Mucosa of rectum (tissue), 2 donors: ENCODE data around the gene CNTNAP5.

Experiments used
- H3K27ac ChIP-seq, 2 donors: one replicate each; pipeline ENCODE4 v1.7.0; 2013; ENCODE audit warnings: inconsistent platforms in 2 of 2, low read depth in 2 of 2, low read length in 2 of 2
- H3K27me3 ChIP-seq, 2 donors: one replicate each; pipeline ENCODE4 v1.7.0; 2013; ENCODE audit warnings: low read length in 2 of 2; ENCODE audit not compliant: control insufficient read depth in 2 of 2, insufficient read depth in 2 of 2
- H3K36me3 ChIP-seq, 2 donors: one replicate each; pipeline ENCODE4 v1.7.0; 2013; ENCODE audit warnings: low read length in 2 of 2; ENCODE audit not compliant: control insufficient read depth in 2 of 2, insufficient read depth in 2 of 2
- H3K4me1 ChIP-seq, 2 donors: one replicate each; pipeline ENCODE4 v1.7.0; 2013; ENCODE audit warnings: low read length in 2 of 2, mild to moderate bottlenecking in 1 of 2; ENCODE audit not compliant: control insufficient read depth in 2 of 2, insufficient read depth in 2 of 2
- H3K4me3 ChIP-seq, 2 donors: one replicate each; pipeline ENCODE4 v1.7.0; 2013; ENCODE audit warnings: low read length in 2 of 2
- H3K9ac ChIP-seq, 2 donors: one replicate each; pipeline ENCODE4 v1.7.0; 2013; ENCODE audit warnings: low read length in 2 of 2, low read depth in 1 of 2, mild to moderate bottlenecking in 1 of 2
- H3K9me3 ChIP-seq, 2 donors: one replicate each; pipeline ENCODE4 v1.7.0; 2013; ENCODE audit warnings: low read length in 2 of 2; ENCODE audit not compliant: control insufficient read depth in 2 of 2
- donor health status: healthy.
- donor health status: Normal muscosa, but diverticular disease.

CNTNAP5 gene

DNA sequence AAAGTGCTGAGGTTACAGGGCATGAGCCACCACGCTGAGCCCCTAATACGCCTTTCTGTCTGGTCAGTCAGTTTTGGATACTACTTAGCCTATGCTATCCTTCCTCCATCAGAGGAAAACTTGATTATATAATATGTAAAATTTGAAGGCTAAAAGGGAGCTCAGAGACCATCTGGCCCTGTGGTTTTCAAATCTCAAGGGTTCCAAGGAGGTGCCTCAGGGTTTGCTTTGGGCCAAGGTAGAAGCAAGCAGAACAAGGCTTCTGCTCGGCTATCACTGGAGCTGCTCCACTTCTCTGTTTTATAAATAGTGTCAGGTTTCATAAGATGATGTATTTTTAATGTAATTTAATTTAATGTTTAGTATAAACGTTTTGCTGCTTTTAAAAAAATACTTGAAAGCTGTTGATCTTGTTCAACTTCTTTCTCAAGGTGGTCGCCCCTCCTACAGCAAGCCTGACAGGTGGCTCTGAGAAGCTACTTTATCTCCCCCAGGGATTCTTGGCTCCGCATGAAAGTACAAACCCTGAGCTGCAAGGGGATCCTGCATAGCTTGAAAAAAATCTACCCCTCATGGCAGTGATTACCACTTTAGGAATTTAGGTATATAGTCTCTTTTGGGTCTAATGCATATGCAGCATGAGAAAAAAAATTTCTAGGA lies 290.3 kb downstream of the CNTNAP5 start:
- Histone ChIP-seq H3K27me3 (no peaks in the 10 kb centered on the region), H3K9me3 (no peaks in the 10 kb centered on the region), H3K4me1 (no peaks in the 10 kb centered on the region), H3K36me3 (no peaks in the 10 kb centered on the region), H3K9ac (no peak overlapping the region), H3K27ac (no peak overlapping the region), H3K4me3 (no peak overlapping the region)

DNA sequence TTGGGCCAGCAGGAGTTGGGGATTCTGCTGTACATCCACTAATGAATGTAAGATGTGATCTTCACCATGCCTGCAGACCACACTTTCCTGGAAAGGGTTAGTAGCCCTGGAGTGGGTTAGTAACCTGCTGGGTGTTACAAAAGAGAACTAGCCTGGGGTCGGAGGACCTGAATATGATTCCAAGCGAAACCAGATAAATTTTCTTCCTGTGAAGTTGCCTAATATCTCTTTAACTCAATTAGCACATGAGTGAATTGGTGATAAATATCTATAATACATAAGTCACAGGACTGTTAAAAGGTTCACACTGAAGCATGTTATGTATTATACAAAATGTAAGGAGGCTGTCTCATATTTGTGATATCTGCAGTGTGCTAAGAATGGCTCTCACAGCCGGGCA lies 291.0 kb downstream of the CNTNAP5 start:
- H3K4me3 ChIP-seq = no peak overlapping the region
- no peaks in the 10 kb centered on the region for H3K9me3 ChIP-seq
- no peaks in the 10 kb centered on the region for H3K27me3 ChIP-seq
- no peaks in the 10 kb centered on the region for H3K36me3 ChIP-seq
- no peak overlapping the region for H3K9ac ChIP-seq
- no peaks in the 10 kb centered on the region for H3K4me1 ChIP-seq
- H3K27ac ChIP-seq = no peak overlapping the region

DNA sequence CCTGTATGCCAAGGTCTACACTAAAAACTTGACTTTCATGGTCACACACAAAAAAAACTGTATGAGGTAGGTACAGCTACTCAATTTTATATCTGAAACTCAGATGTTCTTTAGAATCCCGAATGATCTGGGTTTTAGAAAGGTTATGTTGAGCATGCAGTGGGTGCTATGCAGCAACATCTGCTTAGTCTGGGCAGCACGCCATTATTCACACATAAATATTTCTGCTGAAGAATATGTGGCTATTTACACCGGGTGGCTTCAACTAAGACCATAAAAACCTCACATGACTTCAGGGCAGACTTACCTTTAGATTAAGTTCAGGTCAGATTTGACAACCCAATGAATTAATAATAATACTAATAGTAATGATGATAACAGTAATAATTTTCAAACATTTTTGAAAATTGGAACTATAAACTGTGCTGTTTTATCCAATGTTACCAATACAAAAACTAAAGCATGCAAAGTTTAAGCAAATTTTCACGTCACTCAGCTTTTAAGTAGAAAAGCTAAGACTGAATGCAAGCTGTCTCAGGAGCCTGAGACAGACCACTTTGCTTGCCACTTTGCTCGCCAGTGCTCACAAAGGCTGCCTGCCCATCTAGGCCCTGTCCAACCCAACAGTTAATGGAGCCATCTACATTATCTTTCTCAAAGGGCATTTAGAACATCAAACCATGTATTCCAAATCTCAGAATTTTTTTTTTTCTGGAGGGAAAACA lies 292.0 kb downstream of the CNTNAP5 start:
- no peaks in the 10 kb centered on the region for H3K36me3 ChIP-seq
- no peaks in the 10 kb centered on the region for H3K27me3 ChIP-seq
- no peaks in the 10 kb centered on the region for H3K4me1 ChIP-seq
- H3K9me3 ChIP-seq = no peaks in the 10 kb centered on the region
- no peak overlapping the region for H3K4me3 ChIP-seq
- H3K9ac ChIP-seq = no peak overlapping the region
- H3K27ac ChIP-seq = no peak overlapping the region

DNA sequence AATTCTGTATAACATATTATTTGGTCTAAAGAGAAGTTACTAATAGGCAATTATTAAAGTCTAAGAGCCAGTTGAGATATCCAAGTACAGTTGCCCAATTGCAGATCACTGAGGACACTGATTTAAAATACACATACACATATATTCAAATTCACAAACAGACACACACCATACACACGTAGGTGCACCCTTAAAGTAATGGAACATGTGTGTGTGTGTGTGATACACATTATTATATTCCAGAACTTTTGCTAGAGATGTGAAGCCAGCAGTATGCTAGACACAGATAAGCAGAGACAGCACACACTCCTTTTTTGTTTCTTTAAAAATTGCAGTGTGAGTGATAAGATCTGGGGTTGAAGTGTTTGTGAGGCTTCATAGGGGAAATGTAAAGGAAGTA lies 292.5 kb downstream of the CNTNAP5 start:
- Histone ChIP-seq H3K4me3 (no peak overlapping the region), H3K27ac (no peak overlapping the region), H3K27me3 (no peaks in the 10 kb centered on the region), H3K9me3 (no peaks in the 10 kb centered on the region), H3K9ac (no peak overlapping the region), H3K36me3 (no peaks in the 10 kb centered on the region), H3K4me1 (no peaks in the 10 kb centered on the region)

DNA sequence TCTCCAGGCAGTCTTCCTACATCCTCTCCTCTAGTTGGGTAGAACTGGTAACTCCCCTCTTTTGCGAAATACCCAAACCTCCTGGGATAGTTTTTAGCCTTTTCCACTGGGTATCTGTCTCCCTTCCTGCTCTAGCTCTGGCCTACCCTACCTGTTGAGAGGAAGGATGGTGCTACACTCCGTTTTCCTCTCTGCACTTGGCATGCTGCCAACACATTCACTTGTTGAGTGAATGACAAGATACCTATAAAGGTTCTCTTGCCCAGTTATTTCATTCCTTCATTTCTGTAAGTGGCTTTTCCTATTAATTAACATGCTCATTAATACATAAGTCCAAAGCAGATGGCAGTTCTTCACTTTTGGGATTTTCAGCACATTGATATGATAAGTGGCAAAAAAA lies 293.8 kb downstream of the CNTNAP5 start:
- Histone ChIP-seq H3K9me3 (no peaks in the 10 kb centered on the region), H3K4me3 (no peak overlapping the region), H3K36me3 (no peaks in the 10 kb centered on the region), H3K27ac (no peak overlapping the region), H3K4me1 (no peaks in the 10 kb centered on the region), H3K9ac (no peak overlapping the region), H3K27me3 (no peaks in the 10 kb centered on the region)

DNA sequence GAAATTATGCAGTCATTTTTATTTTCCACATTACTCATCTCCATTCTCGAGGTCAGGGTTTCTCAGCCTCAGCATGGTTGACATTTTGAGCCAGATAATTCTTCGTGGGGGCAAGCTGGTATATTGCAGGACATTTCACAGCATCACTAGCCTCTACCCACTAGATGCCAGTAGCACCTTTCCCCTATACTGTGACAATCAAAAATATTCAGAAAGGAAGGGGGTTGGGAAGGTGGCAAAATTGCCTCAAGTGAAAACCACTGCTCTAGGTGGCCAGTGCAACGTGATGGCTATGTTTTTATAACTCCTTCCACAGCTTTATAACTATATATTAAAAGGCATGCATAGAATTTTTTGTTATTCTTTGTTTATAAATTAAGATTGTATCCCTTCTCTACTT lies 294.5 kb downstream of the CNTNAP5 start:
- H3K36me3 ChIP-seq = no peaks in the 10 kb centered on the region
- H3K9me3 ChIP-seq = no peaks in the 10 kb centered on the region
- H3K9ac ChIP-seq = no peak overlapping the region
- no peaks in the 10 kb centered on the region for H3K27me3 ChIP-seq
- H3K4me1 ChIP-seq = no peaks in the 10 kb centered on the region
- no peak overlapping the region for H3K27ac ChIP-seq
- no peak overlapping the region for H3K4me3 ChIP-seq

DNA sequence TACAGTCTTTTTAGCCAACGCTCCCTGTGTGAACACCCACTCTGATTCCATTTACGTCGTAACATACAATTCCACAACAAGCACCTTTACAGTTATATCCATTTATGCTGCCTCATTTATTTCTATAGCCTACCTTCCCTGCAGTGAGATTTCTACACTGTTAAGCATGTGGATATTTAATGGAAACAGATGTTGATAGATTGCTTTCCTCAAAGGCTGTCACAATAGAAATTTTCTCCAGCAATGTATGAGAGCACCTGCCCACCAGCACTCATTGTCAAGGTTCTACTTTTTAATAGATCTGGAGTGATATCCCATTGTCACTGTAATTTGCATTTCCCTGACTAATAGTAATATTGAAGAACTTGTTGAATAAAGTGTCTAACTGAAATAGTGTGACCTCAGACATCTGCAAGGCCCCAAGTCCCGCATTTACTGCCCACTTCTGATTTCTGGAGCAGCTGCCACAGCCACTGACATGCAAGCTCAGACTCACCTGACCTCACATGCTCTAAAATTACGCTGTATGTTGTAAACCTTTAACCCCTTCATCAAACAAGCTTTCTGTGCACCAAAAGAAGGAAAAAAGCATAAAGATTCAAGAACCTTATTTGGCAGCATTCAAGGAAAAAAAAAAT lies 295.1 kb downstream of the CNTNAP5 start:
- H3K36me3 ChIP-seq = no peaks in the 10 kb centered on the region
- H3K27ac ChIP-seq = no peak overlapping the region

DNA sequence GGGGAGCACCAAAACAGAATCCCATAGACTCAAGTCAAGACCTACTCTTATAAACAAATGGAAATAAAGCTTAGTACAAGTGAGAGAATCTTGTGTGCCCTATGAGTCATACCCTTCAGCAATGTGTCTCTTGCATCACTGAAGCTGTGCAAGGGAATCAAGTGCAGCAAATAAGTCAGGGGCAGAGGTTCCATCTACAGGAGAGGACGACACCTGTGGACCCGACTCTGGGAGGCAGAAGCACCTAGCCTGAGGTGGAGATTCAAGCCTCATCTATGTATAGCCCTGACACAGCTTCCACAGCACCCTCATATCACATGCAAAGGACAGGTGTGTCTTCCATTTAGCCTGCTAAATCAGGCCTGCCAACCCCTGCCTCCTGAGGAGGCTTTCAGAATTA lies 298.2 kb downstream of the CNTNAP5 start:
- no peak overlapping the region for H3K27ac ChIP-seq
- H3K4me3 ChIP-seq = no peak overlapping the region
- no peaks in the 10 kb centered on the region for H3K9me3 ChIP-seq
- H3K9ac ChIP-seq = no peak overlapping the region
- no peaks in the 10 kb centered on the region for H3K27me3 ChIP-seq
- H3K4me1 ChIP-seq = no peaks in the 10 kb centered on the region
- H3K36me3 ChIP-seq = no peaks in the 10 kb centered on the region

More for the DNA sequence above, 295.1 kb downstream of the CNTNAP5 start:
- Histone ChIP-seq H3K9me3 (no peaks in the 10 kb centered on the region), H3K4me3 (no peak overlapping the region), H3K9ac (no peak overlapping the region), H3K4me1 (no peaks in the 10 kb centered on the region), H3K27me3 (no peaks in the 10 kb centered on the region)

DNA sequence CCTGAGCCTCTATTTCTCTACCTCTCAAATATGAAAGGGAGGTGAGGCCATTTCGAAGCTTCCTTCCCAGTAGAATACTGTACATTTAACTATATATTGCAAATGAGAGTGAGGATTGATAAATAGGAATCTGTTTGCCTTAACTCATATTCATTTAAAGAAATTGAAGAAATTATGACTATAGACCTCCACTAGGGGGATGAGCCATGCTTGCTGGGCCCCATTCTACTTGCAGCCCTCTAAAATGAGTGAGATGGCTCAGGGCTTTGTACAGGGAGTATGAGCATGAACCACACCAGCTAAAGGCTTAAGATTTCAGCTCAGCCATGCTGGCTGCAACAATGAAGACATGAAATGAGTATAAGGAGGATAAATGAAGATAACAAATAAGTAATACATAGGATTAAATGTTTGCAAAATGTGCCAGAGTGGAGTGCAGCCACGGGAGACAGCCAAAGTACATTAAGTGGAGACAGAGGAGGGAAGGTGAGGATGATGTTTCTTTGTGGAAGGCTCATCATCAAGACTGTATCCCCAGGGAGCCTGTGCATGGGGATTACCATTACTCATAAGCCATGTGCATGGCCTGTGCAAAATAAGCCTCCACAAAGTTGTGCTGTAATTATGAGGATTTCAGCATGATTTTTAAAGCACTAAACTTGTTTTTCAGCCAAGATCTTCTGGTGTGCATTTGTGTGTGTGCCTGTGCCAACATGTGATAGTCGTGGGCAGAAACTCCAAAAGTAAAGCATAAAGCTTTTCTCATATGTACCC lies 300.8 kb downstream of the CNTNAP5 start:
- H3K27ac ChIP-seq = no peak overlapping the region
- no peaks in the 10 kb centered on the region for H3K9me3 ChIP-seq
- H3K4me3 ChIP-seq = no peak overlapping the region
- no peaks in the 10 kb centered on the region for H3K4me1 ChIP-seq
- H3K36me3 ChIP-seq = no peaks in the 10 kb centered on the region
- H3K9ac ChIP-seq = no peak overlapping the region
- H3K27me3 ChIP-seq = no peaks in the 10 kb centered on the region

DNA sequence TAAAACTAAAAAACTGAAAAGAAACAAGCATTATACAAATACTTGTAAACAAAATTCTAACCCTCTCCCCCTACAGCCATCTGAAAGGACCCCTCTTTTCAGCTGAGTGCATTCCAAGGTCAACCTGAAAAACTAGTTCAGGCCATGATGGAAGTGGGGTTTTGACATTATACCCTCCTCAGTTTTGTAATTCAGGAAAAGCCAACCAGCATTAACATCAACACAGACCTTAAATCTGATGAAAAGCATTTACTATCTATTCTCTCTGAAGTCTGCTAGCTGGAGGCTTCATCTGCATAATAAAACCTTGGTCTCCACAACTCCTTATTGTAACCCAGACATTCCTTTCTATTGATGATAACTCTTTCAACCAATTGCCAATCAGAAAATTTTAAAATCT lies 302.2 kb downstream of the CNTNAP5 start:
- no peak overlapping the region for H3K4me3 ChIP-seq
- no peaks in the 10 kb centered on the region for H3K36me3 ChIP-seq
- H3K27ac ChIP-seq = no peak overlapping the region
- H3K27me3 ChIP-seq = no peaks in the 10 kb centered on the region
- H3K9ac ChIP-seq = no peak overlapping the region
- H3K9me3 ChIP-seq = no peaks in the 10 kb centered on the region
- no peaks in the 10 kb centered on the region for H3K4me1 ChIP-seq
